Endothelial cell of umbilical vein (primary cell): Measurements from ENCODE around the gene MEAK7. TPM values are rescaled to one million over a fixed set of nuclear protein-coding genes. Genes with fewer than 3 reads are reported as not detected.

Experiments used
- BruUV-seq: library from RNA; stranded (reverse); fragments of 400-500 nt; replicated peaks from 2 replicates; lab custom pipeline; 2021; lab: Mats Ljungman, UMichigan
- CTCF ChIA-PET: fragments of 300-600, 350-600 bp; sonication (Branson Sonifier 250); formaldehyde crosslinking; loops from one replicate; lab custom pipeline; 2021; ENCODE audit warnings: antibody characterized with exemption, inconsistent platforms; lab: Charles Lee
- POLR2A ChIA-PET: fragments of 300-600, 350-600 bp; sonication (Branson Sonifier 250); formaldehyde crosslinking; loops from one replicate; lab custom pipeline; 2021; ENCODE audit warnings: antibody characterized with exemption, inconsistent platforms; lab: Charles Lee
- DNase-seq: peaks from one replicate; pipeline ENCODE4 v3.0.0-alpha.2; 2011; ENCODE audit warnings: low read depth, low spot score
- FAIRE-seq: peaks from 2 replicates; lab custom pipeline; 2011; peaks lifted over from hg19 to GRCh38; lab: Jason Lieb, UNC
- H2AFZ ChIP-seq: 2 replicates; pipeline ENCODE4 v1.6.0; 2012; ENCODE audit warnings: low read depth, low read length, control low read depth, inconsistent platforms
- H3K27ac ChIP-seq: 2 replicates; pipeline ENCODE4 v1.5.1; 2011; ENCODE audit warnings: low read depth, mild to moderate bottlenecking, control low read depth, low read length, moderate library complexity; ENCODE audit not compliant: insufficient read depth
- H3K27me3 ChIP-seq, 2 experiments: 2 replicates each; pipeline versions ENCODE4 v1.6.0 to v1.6.1; 2011; ENCODE audit warnings: low read length in 2 of 2, mixed read lengths in 1 of 2; ENCODE audit not compliant: control insufficient read depth in 2 of 2, insufficient read depth in 2 of 2
- H3K36me3 ChIP-seq, 2 experiments: 2 replicates in 1 of 2; 3 replicates in 1 of 2; pipeline ENCODE4 v1.5.1; 2011; ENCODE audit warnings: low read length in 2 of 2, mild to moderate bottlenecking in 1 of 2, moderate library complexity in 1 of 2; ENCODE audit not compliant: control insufficient read depth in 2 of 2, insufficient read depth in 2 of 2; ENCODE audit errors: extremely low read depth in 1 of 2
- H3K4me1 ChIP-seq: 3 replicates; pipeline ENCODE4 v1.5.1; 2011; ENCODE audit warnings: mild to moderate bottlenecking, low read length; ENCODE audit not compliant: control insufficient read depth, insufficient read depth; ENCODE audit errors: extremely low read depth
- H3K4me2 ChIP-seq: 2 replicates; pipeline ENCODE4 v1.6.1; 2011; ENCODE audit warnings: low read length, control low read depth, mixed read lengths; ENCODE audit not compliant: insufficient read depth
- H3K4me3 ChIP-seq, 3 experiments: fragments of 200-600 bp in 1 of 3; sonication (generic), shearing (Covaris generic) in 1 of 3; replicated peaks in 1 of 3; 2 replicates each; pipeline ENCODE4 v1.5.1; 2011 to 2016; ENCODE audit warnings: control low read depth in 3 of 3, low read length in 3 of 3, mild to moderate bottlenecking in 2 of 3, inconsistent platforms in 1 of 3, low read depth in 1 of 3, moderate library complexity in 1 of 3; ENCODE audit not compliant: insufficient read depth in 1 of 3
- H3K79me2 ChIP-seq: 2 replicates; pipeline ENCODE4 v1.6.0; 2012; ENCODE audit warnings: low read length, inconsistent platforms; ENCODE audit not compliant: control insufficient read depth, insufficient read depth
- H3K9ac ChIP-seq: replicated peaks from 2 replicates; pipeline ENCODE3; 2011; ENCODE audit warnings: low read length, control low read depth; ENCODE audit not compliant: insufficient read depth; ENCODE audit errors: extremely low read depth
- H3K9me1 ChIP-seq: replicated peaks from 3 replicates; pipeline ENCODE4 v1.6.0; 2011; ENCODE audit warnings: mild to moderate bottlenecking, low read length; ENCODE audit not compliant: control insufficient read depth, insufficient read depth; ENCODE audit errors: extremely low read depth
- H3K9me3 ChIP-seq: replicated peaks from 2 replicates; pipeline ENCODE4 v1.5.1; 2012; ENCODE audit warnings: low read length, inconsistent platforms; ENCODE audit not compliant: control insufficient read depth, insufficient read depth
- H4K20me1 ChIP-seq: replicated peaks from 2 replicates; pipeline ENCODE3; 2011; ENCODE audit warnings: mild to moderate bottlenecking, low read length; ENCODE audit not compliant: control insufficient read depth, insufficient read depth; ENCODE audit errors: extremely low read depth
- EZH2 ChIP-seq: IDR thresholded peaks from 2 replicates; pipeline ENCODE4 v1.6.1; 2012; ENCODE audit warnings: borderline replicate concordance, low read depth, mild to moderate bottlenecking, moderate library complexity, low read length, inconsistent platforms; ENCODE audit not compliant: severe bottlenecking
- GATA2 ChIP-seq: IDR thresholded peaks from 2 replicates; pipeline ENCODE4 v1.7.0; 2011; ENCODE audit warnings: low read depth, mild to moderate bottlenecking, moderate library complexity, mixed read lengths, low read length; ENCODE audit not compliant: insufficient read length, insufficient read depth
- POLR2A ChIP-seq: IDR thresholded peaks from 2 replicates; pipeline ENCODE4 v1.6.1; 2012; ENCODE audit warnings: low read depth, mild to moderate bottlenecking, control low read depth, low read length
- dilution Hi-C: fragments of 300-500 bp; cut with MboI; formaldehyde crosslinking; loops from one replicate; pipeline ENCODE4 v1.15.0; 2019; ENCODE audit warnings: low sequenced_read_pairs; ENCODE audit not compliant: extremely low pct_ligation_motif_present
- intact Hi-C: fragments of 100-400 bp; cut with micrococcal nuclease; formaldehyde crosslinking; loops from one replicate; pipeline ENCODE4 v1.10.0; 2022
- polyA plus RNA-seq, 4 experiments: library from polyadenylated mRNA; depleted of rRNA in 3 of 4; stranded (reverse) in 3 of 4; unstranded in 1 of 4; fragments of >200 nt; gene quantifications; 2 replicates each; pipeline versions ENCODE4 v1.2.1 to v1.2.3, GENCODE V29; 2011 to 2012; ENCODE audit warnings: missing spikeins in 1 of 4
- total RNA-seq: library from RNA; stranded (reverse); gene quantifications from 2 replicates; pipeline ENCODE4 v1.2.3, GENCODE V29; 2021
- TF ChIP-seq, protein P1 (sequence below), 2 donors: IDR thresholded peaks; 1 replicate in 1 of 2; 2 replicates in 1 of 2; pipeline ENCODE4 v1.5.1; 2011; ENCODE audit warnings: low read length in 2 of 2, mild to moderate bottlenecking in 2 of 2, moderate library complexity in 2 of 2, control low read depth in 1 of 2, inconsistent platforms in 1 of 2, low read depth in 1 of 2; ENCODE audit not compliant: insufficient read depth in 1 of 2; ENCODE audit errors: extremely low read depth in 1 of 2

Gene MEAK7
- total and polyA plus RNA-seq, 2 donors (not counting 3 experiments of a cell fraction or from before 2014, with no cell fraction given): 16.2 to 22.7 TPM

DNA sequence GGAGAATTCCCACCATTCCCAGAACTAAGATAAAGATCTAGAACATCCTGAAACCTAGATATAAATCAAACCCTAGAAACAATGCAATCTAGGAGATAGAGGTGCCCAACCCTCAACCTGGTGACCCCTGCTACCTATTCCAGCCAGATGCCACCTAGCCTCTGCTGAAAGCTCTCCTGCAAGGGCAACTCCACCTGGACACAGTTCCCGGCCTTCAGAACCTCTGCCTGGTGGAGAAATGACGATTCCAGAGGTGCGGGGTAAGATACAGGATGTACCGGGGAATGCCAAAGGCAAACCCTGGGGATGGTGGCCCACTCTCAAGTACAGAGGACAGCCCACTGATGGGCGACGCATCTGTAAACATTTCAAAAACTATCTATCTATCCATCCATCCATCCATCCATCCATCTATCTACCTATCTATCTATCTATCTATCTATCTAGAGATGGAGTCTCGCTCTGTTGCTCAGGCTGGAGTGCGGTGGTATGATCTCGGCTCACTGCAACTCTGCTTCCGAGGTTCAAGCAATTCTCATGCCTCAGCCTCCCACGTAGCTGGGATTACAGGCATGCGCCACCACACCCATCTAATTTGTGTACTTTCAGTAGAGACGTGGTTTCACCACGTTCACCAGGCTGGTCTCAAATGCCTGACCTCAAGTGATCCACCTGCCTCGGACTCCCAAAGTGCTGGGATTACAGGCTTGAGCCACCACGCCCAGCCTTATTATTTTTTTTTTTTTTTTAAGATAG is 19.0 kb downstream of the MEAK7 start:
- no peak overlapping the region for H3K4me3 ChIP-seq
- DNase-seq: no peak
- BruUV-seq: no TSS peak
- H4K20me1 ChIP-seq: no peaks in the 10 kb centered on the region
- H3K27ac ChIP-seq: no peak overlapping the region
- intact Hi-C loops: loop anchor here (2.0 to 10.0 kb wide), 2 partner anchors 421 to 529 kb away; no protein-coding TSS in a partner anchor
- H3K27me3 ChIP-seq: no peaks in the 10 kb centered on the region
- no peaks in the 10 kb centered on the region for H3K9me3 ChIP-seq
- no peak overlapping the region for H3K9ac ChIP-seq
- dilution Hi-C loops: no loop called here
- ChIA-PET POLR2A (no interaction called here), CTCF (interaction anchor here (1.5 to 3.4 kb wide), 4 partner anchors 209 to 529 kb away, joined by 3 to 16 read pairs (median 4); no protein-coding TSS in a partner anchor)
- H3K4me2 ChIP-seq: no peak overlapping the region
- no peaks in the 10 kb centered on the region for H3K9me1 ChIP-seq
- H3K79me2 ChIP-seq: no peaks in the 10 kb centered on the region
- TF ChIP-seq GATA2 (no peak), POLR2A (no peak)
- no peak for FAIRE-seq
- no peak overlapping the region for H2AFZ ChIP-seq
- H3K4me1 ChIP-seq: no peaks in the 10 kb centered on the region
- H3K36me3 ChIP-seq: peaks cover 0 to 24% of the 10 kb centered on the region in 2 experiments

DNA sequence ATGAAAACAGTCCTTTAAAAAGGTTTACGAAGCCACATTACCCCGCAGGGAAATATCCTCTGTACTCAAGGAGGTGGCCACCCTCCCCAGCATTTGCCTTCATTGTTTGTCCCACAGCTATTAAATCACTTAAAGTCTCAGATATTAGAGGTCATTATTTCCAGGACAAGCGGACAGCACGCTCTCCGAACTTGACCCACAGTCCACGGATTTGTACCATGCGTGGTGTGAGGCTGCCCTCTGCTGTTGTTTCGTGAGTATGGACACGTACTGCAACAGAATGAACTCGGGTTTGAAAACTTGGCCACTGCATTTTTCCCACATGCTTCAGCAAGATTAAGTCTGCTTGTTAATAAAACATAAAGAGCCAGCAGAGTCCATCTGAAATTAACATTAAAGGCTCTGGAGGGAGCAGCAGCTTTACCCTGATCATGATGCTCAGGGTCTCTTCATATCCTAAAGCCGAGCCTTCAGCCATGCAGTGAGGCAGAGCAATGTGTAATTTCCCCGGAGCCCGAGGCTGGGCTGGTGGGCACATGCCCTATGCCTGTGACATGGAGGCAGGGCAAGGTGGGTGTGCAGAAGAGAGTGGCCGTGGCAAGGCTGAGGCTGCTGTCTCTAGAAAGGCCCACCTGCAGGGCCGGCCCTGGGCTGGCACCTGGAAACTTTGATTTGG is 19.7 kb downstream of the MEAK7 start:
- H3K9me3 ChIP-seq: no peaks in the 10 kb centered on the region
- H3K27me3 ChIP-seq: no peaks in the 10 kb centered on the region
- FAIRE-seq (peak; percentile 70), DNase-seq (peak; percentile 61)
- no peak overlapping the region for H3K27ac ChIP-seq
- intact Hi-C loops (loop anchor here (1.0 to 10.0 kb wide), 4 partner anchors 207 to 528 kb away; no protein-coding TSS in a partner anchor), dilution Hi-C loops (no loop called here)
- peaks cover 0 to 25% of the 10 kb centered on the region in 2 experiments for H3K36me3 ChIP-seq
- no peak overlapping the region for H3K4me2 ChIP-seq
- H3K4me1 ChIP-seq: no peaks in the 10 kb centered on the region
- no peak overlapping the region for H2AFZ ChIP-seq
- TF ChIP-seq, protein P1, sequence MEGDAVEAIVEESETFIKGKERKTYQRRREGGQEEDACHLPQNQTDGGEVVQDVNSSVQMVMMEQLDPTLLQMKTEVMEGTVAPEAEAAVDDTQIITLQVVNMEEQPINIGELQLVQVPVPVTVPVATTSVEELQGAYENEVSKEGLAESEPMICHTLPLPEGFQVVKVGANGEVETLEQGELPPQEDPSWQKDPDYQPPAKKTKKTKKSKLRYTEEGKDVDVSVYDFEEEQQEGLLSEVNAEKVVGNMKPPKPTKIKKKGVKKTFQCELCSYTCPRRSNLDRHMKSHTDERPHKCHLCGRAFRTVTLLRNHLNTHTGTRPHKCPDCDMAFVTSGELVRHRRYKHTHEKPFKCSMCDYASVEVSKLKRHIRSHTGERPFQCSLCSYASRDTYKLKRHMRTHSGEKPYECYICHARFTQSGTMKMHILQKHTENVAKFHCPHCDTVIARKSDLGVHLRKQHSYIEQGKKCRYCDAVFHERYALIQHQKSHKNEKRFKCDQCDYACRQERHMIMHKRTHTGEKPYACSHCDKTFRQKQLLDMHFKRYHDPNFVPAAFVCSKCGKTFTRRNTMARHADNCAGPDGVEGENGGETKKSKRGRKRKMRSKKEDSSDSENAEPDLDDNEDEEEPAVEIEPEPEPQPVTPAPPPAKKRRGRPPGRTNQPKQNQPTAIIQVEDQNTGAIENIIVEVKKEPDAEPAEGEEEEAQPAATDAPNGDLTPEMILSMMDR (IDR thresholded peaks at IDR 0.05; ENCODE audit: extremely low read depth in 1 of 2, insufficient read depth in 1 of 2, low read depth in 1 of 2, low read length in 2 of 2): peak; percentile 58 to 69
- no peak for TF ChIP-seq EZH2
- H4K20me1 ChIP-seq: no peaks in the 10 kb centered on the region
- CTCF ChIA-PET: interaction anchor here (0.6 to 3.7 kb wide), 4 partner anchors 204 to 309 kb away, joined by 3 to 48 read pairs (median 10); no protein-coding TSS in a partner anchor
- H3K9ac ChIP-seq: no peak overlapping the region
- no peak overlapping the region for H3K4me3 ChIP-seq
- H3K9me1 ChIP-seq: no peaks in the 10 kb centered on the region
- BruUV-seq: no TSS peak
- POLR2A ChIA-PET: no interaction called here
- no peaks in the 10 kb centered on the region for H3K79me2 ChIP-seq
